ENCODE measurements around the gene TNPO1. TPM values are rescaled to one million over a fixed set of nuclear protein-coding genes. Genes with fewer than 3 reads are reported as not detected.
A peak's percentile ranks its signal among the peaks of the same experiment; 100 is the strongest.

TNPO1 gene
- total and polyA plus RNA-seq, 2 of the 8 experiments (the other 6 are each of a cell fraction or from before 2014, with no cell fraction given) = 38.5 to 211 TPM

DNA sequence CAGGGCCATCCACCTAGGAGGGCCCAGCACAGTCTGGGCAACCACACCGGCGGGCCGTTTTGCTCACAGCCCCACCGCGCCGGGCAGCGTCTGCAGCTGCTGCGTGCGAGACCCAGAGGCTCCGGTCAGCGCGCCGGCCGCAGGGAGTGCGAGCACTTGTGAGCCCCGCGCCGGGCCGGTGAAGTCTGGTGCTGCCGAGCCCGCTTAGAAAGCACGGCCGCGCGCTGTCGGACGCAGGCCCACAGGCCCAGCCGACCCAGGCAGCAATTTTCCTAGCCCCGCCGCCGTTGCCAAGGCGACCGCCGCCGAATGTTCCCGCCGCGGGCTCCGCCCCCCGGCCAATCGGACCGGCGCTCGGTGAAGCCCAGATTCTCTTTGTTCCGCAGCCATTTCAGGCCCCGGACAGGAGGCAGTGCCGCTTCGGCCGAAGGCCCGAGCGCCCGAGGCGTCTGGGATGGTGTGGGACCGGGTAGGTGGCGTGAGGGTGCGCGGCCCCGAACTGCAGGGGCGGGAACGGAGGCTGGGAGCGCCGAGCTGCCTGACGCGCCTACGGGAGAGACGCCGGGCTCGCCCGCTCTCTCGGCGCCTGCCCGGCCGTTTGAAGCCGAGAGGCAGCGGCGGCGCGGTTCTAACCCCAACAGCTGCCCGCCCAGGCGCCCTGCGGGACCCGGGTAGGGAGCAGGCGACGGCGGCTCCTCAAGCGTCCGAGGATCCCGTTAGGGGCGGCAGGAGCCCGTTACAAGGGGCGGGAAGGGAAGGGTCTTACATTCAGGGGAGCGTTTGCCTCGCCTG, at the start of gene TNPO1 (continued):
- no peak for TF ChIP-seq CBX5 (IDR thresholded peaks at IDR 0.05; ENCODE audit: low read depth, low read length)
- TF ChIP-seq JUND (IDR thresholded peaks at IDR 0.05; ENCODE audit: low read length) = no peak
- TF ChIP-seq SUZ12 (IDR thresholded peaks at IDR 0.05; ENCODE audit: low read length) = no peak; the same call in 1 of the 2 replicates
- peak; percentile 64 for TF ChIP-seq YY1 (IDR thresholded peaks at IDR 0.05; ENCODE audit: low read depth, low read length)
- TF ChIP-seq SRF (IDR thresholded peaks at IDR 0.05; ENCODE audit: low read depth, low read length) = no peak
- TF ChIP-seq POLR2AphosphoS5 (IDR thresholded peaks at IDR 0.05; ENCODE audit: low read depth, low read length) = peak; percentile 45
- no peak for TF ChIP-seq TAF7 (optimal IDR thresholded peaks at IDR 0.05; ENCODE audit: borderline replicate concordance, low read depth, low read length)
- TF ChIP-seq SP4 (IDR thresholded peaks at IDR 0.05; ENCODE audit: low read length) = no peak
- no peak for TF ChIP-seq RAD21 (IDR thresholded peaks at IDR 0.05 in 1 of 2, conservative IDR thresholded peaks at IDR 0.05 in 1 of 2; ENCODE audit: low read depth in 2 of 2, low read length in 2 of 2)
- TF ChIP-seq KDM4A (IDR thresholded peaks at IDR 0.05; ENCODE audit: low read depth, low read length, severe bottlenecking) = peak; percentile 92
- TF ChIP-seq ZNF274 (IDR thresholded peaks at IDR 0.05; ENCODE audit: borderline replicate concordance, extremely low read depth, low read length) = no peak
- TF ChIP-seq CBX8 (IDR thresholded peaks at IDR 0.05; ENCODE audit: borderline replicate concordance, low read depth, low read length) = no peak
- peak; percentile 85 for TF ChIP-seq TBP (IDR thresholded peaks at IDR 0.05; ENCODE audit: low read depth, low read length)
- no peak for TF ChIP-seq BACH1 (IDR thresholded peaks at IDR 0.05; ENCODE audit: low read length)
- TF ChIP-seq SIRT6 (IDR thresholded peaks at IDR 0.05; ENCODE audit: low read length) = no peak
- TF ChIP-seq KDM1A (IDR thresholded peaks at IDR 0.05; ENCODE audit: borderline replicate concordance, low read length) = 0 out of 2 replicates have a peak, but pooled peaks have one; percentile 17
- TF ChIP-seq, protein P1, sequence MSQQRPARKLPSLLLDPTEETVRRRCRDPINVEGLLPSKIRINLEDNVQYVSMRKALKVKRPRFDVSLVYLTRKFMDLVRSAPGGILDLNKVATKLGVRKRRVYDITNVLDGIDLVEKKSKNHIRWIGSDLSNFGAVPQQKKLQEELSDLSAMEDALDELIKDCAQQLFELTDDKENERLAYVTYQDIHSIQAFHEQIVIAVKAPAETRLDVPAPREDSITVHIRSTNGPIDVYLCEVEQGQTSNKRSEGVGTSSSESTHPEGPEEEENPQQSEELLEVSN (IDR thresholded peaks at IDR 0.05) = peak; percentile 60
- no peak for TF ChIP-seq EZH2 (IDR thresholded peaks at IDR 0.05; ENCODE audit: low read depth, low read length, severe bottlenecking)
- TF ChIP-seq HDAC2 (IDR thresholded peaks at IDR 0.05; ENCODE audit: borderline replicate concordance in 1 of 2, low read depth in 2 of 2, low read length in 2 of 2) = peak in 1 of 2 experiments; percentile 39; a peak in 1 of 4 replicates
- TF ChIP-seq PHF8 (conservative IDR thresholded peaks at IDR 0.05; ENCODE audit: low read depth, low read length) = peak; percentile 88
- peak; percentile 51 to 55; a peak in 1 of 4 replicates for TF ChIP-seq SIN3A (conservative IDR thresholded peaks at IDR 0.05 in 1 of 2, IDR thresholded peaks at IDR 0.05 in 1 of 2; ENCODE audit: low read depth in 1 of 2, low read length in 2 of 2)
- no peak for TF ChIP-seq NRF1 (IDR thresholded peaks at IDR 0.05; ENCODE audit: low read depth, low read length)

Data from H1 (cell line).